OCI-M1 (cell line): Measurements from ENCODE around the gene SRPK2.
A peak's percentile ranks its signal among the peaks of the same experiment; 100 is the strongest.
"Not testable (repeated sequence)": the region's sequence is repeated elsewhere in the genome, so short reads cannot be mapped to it uniquely, and the experiment has no call there.

Source experiments
- DNase-seq: peaks from one replicate; lab custom pipeline; 2025; lab: John Stamatoyannopoulos, UW

The SRPK2 gene

DNA sequence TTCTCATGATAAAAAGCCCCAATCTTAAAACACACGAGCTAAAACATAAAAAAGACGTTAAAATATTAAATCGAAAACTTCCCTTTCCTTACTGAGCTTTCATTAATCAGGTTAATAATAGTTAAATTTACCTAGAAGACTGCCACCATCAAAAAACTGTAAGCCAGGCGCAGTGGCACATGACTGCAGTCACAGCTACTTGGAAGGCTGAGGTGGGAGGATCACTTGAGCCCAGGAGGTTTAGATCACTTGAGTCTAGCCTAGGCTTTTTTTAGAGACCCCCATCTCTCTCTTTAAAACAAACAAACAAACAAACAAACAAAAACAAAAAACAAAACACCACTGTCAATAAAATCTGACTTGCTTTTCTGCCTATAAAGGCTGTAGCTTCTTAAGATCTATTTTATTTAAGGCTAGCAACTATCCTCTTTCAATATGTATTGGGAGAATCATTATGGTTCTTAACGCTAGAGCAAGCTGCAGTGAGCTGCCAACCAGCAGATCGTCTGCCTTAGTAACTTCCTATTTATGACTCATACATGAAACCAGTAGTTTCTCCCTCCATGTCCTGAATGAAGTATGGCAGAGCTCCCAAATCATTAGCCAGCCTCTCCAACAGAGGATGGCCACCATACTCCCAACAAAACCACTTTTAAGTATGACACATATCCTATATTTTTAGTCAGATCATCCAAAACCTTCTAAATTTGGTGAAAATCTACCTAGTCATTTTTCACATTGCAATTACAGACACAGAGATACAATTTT is 163.7 kb downstream of the SRPK2 start:
- peak; percentile 68 for DNase-seq

DNA sequence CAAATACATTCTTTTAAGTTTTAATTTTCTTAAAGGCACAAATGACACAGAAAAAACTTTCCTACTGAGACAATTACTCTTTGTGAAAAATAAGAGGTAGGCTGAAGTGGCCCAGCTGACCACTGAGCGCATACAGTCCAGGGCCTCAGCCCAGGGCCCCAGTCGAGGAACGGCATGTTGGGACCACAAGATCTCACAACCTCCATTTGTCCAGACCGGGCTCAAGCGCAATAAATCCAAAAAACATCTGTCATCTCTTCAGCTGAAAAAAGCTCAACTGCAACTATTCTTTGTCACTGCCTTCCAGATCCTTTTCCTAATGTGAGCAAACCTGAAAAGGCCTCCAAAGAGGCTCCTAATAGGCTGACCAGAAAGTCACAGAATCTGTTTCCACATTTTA is 165.8 kb downstream of the SRPK2 start:
- DNase-seq = no peak

DNA sequence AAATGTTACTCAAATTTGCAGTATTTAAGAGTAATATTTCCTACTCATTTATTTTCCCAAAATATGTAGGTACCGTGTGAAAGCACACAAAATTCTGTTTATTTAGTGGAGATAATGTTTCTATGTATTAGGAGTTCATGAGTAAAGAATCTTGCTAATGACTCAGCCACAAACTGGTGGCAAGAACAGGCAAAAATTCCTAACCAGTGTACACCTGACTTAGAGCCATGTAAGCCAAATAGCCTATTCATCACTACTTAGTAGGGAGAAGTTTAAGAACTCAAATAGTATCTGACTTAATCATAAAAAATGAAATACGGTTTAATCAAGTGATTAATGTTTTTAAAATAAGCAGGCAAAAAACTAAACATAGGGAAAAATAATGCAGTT is 169.0 kb downstream of the SRPK2 start:
- DNase-seq = no peak

DNA sequence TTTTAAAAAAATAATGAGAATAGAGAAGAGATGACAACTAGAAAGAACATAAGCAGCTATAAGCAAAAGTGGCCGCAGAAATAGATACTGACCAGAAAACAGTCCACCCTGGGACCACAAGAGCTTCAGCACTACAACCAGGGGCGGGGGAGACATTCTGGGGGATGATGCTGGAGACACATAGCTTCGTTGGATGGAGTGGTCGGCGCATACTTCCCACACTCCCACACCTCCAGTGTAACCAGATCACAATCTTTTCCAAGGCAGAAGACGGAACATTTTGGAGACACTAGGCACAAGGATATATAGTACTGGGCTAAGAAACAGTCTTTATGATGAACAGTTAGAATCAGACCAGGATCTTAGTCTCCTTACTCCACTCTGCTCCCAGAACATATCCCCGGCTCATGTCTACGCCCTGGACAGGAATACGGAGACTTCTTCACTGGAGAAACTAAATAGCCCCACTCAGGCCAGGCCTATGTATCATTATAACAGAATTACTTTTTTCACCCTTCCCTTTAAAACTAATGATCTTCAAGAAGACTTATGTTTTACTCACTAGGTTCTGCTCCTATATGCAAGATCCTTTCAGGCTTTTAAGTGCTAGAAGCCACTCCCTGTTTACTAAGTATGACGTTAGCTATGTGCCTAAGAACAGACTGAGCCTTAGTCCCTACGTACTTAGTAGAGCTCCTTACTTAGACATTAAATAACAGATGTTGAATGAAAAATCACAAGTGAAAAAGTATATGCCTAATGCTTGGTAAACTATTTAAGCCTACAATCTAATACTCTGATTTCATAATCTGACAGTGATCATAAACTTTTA is 169.6 kb downstream of the SRPK2 start:
- no peak for DNase-seq

DNA sequence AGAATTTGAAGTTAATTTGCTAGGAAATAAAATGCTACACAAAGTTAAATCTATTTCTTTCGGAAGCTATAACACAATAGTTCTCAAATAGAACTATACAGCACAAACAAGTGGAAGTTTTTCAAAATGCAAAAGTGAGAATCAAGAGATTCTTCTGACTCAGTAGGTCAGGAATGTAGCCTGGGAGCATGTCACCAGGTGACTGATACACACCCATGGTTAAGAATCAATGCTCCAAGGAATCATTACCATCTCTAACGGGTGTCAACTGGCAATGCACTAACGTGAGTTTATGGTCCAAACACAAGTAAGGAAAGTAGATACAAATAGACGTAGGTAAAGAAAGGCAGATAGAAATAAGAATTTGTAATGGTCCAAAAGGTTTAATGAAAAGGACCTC is 170.5 kb downstream of the SRPK2 start:
- DNase-seq = no peak

DNA sequence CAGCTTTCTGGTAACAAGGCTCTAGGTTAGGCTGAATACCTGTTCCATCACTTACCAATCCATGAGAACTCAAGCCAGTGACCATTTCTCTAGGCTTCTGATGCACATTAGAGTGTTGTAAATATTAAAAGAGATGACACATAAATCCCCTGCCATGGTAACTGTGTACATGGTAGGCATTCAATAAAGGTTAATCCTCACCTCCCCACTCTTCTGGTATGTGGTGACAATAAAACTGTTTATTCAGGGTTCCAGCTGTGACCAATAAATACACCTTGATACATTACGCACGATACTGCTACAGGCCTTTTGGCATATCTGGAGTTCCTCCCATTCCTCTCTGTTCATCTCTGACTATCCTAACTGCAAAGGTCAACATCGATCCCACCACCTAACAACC is 171.9 kb downstream of the SRPK2 start:
- no peak for DNase-seq

DNA sequence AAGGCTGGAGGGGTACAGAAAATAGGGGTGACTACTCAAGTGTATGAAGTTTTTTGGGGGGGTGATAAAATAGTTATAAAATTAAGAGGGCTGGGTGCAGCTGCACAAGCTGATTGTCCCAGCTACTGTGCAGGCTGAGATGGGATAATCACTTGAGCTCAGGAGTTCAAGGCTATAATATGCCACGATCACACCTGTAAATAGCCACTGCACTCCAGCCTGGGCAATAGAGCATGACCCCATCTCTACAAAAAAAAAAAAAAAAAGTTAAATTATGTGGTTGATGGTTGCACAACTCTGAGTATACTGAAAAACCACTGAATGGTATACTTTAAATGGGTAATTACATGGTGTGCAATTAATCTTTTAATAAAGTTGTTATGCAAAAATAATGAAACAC is 172.9 kb downstream of the SRPK2 start:
- DNase-seq = no peak

DNA sequence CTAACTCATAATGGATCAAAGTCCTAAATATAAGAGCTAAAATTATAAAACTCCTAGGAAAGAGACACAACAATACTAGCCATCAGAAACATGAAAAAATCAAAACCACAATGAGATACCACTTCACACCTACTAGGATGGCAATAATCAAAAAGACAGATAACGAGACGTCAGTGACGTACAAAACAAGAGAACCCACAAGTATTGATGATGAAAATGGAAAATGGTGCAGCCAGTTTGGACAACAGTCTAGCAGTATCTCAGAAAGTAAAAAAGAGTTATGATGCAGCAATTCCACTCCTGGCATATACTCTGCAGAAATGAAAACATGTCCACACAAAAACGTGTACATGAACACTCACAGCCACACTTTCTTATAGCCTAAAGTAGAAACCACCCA is 173.5 kb downstream of the SRPK2 start:
- no peak for DNase-seq

DNA sequence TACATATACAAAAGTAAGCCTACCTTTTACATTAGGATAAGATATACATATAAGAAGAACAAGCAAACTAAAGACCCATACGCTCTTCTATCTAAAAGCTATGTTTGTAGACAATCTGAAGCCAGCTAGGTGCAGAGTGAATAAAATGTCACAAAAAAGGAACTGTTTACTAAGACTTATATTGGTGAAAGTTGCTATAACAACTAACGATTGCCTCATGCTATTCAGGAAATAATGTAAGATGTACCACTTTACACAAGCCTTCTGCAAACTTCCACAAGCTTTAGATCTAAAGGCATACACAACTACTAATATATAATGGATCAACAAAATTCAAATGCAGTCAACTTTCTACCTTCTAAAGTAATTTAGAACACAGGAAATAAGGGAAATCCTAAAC is 175.1 kb downstream of the SRPK2 start:
- no peak for DNase-seq

DNA sequence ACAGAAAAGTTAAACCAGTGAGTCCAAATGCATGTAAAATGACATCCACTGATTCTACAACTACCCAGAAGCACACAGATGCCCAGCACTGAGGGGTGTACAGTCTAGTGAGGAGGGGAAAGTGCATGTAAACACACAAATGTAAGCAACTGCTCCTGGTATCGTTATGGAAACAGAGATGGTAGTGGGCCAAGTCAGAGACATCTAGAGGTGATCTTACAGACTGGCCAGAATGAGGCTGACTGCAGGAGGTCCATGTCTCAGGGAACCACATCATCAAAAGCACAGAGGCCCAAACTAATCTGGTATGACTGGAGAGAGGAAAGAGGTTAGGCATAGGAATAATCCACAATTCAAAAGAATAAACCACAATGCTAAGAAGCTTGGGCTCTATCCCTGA is 176.5 kb downstream of the SRPK2 start:
- DNase-seq = no peak

DNA sequence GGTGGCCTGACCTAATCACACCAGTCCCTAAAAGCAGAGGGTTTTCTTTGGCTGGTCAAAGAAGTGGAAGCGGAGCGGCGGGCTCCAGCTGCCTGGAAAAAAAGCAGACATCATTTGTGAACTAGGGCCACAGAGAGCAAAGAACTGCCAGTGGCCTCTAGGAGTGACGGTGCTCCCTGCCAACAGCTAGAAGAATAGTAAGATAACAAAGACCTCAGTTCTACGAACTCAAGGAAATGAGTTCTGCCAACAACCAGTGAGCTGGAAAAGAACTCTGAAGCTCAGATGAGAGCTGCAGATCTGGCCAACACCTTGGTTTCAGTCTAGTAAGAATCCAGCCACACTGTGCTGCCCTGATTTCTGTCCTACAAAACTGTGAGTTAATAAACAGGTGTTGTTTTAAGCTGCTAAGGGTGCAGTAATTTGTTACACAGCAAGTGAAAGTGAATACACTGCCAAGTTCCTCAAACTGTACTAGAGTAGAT is 178.0 kb downstream of the SRPK2 start:
- DNase-seq = peak; percentile 39

DNA sequence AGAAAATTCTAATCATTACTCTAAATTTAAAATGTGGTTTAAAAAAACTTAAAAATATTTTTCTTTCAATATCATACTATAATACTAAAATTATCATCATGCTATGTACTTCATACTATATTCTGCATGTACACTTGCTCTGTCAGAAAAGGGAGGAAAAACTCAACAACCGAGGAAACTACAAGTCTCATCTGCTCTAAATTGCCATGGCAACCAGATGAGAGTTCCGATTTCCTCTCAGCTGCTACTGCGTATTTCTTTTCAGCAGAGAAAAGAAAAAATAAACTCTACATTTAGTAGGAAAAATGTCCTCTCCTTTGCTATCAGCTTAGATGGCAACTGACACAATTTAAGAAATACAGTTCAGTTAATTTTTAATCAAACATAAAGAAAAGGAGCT is 178.9 kb downstream of the SRPK2 start:
- no peak for DNase-seq

DNA sequence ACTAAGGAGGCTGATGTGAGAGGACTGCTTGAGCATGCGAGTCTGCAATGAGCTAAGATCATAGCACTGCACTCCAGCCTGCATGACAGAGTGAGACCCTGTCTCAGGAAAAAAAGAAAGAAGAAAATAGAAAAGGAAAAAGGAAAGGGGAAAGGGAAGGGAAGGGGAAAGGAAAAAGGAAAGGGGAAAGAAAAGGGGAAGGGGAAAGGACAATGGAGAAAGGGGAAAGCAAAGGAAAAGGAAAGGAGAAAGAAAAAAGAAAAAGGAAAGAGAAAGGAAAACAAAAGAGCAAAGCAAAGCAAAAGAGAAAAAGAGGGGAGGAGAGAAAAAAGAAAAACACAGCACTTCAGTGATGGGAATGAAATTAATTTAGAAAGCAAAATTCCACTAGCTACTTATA is 179.3 kb downstream of the SRPK2 start:
- DNase-seq = no peak

DNA sequence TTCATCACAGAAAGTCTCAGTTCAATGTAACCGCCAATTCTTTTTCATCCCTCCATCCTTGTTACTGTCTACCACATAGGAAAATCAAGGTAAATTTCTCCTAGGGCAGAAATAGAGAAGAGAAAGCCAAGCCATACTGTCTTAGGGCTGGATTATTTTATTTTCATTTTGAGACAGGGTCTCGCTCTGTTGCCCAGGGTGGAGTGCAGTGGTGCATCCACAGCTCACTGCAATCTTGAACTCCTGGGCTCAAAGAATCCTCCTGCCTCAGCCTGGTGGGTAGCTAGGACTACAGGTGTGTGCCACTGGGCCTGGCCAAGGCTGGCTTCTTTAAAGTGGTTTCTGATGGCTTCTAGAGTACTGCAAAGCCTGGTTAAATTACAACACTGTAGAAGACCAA is 181.7 kb downstream of the SRPK2 start:
- DNase-seq = no peak

DNA sequence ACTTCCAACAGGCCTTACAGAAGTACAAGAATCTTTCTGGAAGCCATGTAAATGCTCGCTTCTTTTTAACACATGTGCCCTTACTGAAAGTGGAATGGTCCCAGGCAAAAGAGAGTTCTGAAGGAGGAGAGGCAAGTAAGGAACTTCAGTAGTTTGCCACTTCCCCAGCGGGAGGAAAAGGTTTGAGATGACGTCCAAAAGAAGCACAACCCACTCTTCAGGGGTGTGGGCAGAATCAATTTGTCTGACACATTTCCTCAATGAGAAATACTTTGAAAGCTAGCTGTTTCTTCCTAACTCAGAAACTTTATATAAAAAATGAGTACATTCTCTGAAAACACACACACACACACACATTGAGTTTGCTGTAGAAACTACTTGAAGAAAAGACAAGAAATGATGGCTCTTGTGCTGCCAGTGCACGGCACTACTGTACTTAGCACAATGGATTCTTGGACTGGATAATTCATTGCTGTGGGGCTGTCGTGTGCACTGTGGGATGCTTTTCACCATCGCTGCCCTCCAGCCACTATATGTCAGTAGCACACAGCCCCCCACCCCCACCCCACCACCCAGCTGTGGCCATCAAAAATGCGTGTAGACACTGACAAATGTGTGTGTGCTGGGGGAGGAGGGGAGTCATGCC is 183.0 kb downstream of the SRPK2 start:
- no peak for DNase-seq

DNA sequence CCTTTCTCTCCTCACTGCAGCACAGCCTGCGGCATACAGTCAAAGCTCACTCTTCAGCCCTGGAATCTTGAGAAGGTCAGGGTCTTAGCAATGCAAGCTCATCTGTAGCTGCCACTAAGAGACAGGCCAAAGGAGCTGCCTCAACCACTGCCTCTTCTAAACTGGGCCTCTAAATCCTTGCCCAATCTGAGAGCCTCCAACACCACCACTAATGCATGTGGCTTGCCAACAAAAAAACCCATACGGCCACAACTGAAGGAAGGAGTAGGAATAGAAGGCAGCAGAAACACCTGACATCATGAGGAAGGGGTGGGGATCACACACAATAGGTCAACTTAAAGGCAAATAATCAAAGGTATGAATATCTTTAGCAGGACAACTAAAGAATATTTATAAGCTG is 183.8 kb downstream of the SRPK2 start:
- DNase-seq = no peak

DNA sequence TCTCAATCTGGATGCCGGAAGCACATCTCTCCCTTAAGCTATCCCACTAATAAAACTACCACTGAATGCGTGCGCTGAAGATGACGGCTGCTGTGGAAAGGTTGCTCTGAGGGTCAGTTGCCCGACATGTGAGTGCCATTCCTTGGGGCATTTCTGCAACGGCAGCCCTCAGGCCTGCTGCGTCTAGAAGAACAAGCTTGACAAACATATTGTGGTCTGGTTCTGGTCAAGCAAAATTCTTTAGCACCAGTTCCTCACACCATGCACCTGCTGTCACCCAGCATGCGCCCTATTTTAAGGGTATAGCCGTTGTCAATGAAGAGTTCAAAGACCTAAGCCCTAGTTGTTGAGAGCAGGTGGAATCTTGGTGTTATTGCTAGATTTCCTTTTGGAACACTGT is 184.2 kb downstream of the SRPK2 start:
- DNase-seq = no peak

DNA sequence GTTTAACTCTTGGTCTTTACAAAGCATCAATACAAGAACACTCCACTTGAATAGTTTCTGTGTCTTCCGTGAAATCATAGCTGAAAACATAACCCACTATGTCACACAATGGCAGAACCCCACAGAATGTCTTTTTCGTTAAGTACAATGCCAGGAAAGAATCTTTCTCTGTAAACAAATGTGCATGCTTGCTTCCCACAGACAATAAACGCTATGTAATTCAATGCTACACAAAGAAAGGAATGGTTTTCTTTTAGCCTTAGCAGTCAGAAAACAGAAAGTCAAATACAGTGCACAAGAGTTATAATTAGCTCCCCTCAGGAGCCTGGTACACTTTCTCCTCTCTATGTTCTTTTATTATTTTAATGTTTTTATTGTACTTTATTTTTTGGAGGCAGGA is 186.1 kb downstream of the SRPK2 start:
- no peak for DNase-seq

DNA sequence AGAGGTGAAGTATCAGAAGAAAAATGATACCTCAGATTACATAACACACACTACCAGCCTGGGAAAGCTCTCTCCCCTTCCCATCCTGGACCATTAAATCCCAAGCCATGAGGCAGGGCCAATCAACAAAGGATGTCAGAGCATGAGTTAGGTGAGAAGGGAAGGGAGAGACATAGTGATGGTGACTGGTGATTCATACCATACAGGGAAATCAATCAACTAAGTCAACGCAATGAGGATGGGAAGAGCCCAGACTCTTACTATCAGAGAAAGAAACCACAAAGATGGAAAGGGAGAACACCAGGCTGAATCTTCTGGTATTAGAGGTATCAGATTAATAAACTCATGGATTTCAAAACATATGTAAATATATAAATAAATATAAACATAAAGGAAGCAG is 189.3 kb downstream of the SRPK2 start:
- DNase-seq = no peak

DNA sequence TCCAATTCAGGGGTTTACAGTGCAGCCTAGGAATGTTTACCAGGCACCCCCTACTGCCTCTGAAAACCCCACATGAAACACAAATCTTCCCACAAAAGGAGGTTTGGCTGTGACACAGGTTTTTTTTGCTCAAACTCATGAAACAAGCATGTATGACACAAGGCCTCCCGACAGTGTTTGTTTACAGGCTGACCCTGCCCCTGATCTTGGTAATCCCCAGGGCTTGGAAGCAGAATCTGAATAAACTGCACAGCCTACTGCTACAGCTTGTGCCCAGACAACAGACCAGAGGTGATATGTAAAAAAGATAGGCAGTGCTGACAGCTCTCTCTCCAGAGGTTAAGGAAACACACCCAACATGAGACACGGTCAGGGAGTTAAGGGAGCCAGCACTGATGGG is 190.5 kb downstream of the SRPK2 start:
- no peak for DNase-seq

DNA sequence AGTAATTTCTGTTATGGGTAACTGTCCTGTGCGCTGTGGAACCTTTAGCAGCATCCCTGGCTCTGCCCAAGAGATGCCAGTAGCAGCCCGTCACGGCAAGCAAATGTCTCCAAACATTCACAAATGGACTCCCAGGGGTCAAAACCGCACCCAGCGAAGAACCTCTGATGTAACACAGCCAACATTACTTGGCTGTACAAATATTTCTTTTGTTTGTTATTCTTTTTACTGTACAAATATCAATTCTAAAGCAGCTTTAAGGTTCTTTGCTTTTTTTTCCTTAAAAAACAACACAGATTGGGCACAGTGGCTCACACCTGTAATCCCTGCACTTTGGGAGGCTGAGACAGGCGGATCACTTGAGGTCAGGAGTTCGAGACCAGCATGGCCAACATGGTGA is 192.2 kb downstream of the SRPK2 start:
- DNase-seq = no peak

DNA sequence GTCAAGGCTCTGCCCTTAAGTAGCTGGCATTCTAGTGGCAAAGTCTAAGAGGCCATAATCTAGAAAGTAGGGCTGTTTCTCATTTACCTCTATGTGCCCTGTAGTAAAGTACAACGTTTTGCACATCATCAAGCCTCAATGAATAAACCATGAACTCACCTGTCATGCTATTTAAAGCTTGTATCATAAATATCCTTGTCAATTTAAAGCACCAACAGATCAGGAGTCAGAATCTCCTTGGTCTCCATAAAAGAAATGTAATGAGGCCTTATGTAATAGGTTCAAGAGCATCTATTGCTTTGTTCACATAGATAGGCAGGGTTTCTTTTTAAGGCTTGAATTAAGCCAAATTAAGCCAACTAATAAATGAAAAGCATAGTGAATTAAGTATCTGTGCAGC is 192.8 kb downstream of the SRPK2 start:
- no peak for DNase-seq

DNA sequence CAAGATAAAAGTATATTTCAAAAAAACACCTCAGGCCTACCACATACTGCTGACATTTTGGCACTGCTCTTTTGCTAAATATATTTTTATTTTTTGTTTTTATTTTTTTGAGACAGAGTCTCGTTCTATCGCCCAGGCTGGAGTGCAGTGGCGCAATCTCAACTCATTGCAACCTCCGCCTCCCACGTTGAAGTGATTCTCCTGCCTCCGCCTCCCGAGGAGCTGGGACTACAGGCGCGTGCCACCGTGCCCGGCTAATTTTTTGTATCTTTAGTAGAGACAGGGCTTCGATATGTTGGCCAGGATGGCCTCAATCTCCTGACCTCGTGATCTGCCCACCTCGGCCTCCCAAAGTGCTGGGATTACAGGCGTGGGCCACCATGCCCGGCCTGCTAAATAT is 193.8 kb downstream of the SRPK2 start:
- DNase-seq = not testable (repeated sequence)
